GM12865 (cell line): ENCODE measurements around the gene HTR3A.

Source experiments
- DNase-seq: peaks from one replicate; pipeline ENCODE4 v3.0.0; 2010; ENCODE audit warnings: low read depth
- H3K4me3 ChIP-seq: 2 replicates; pipeline ENCODE4 v1.5.1; 2011; ENCODE audit warnings: mild to moderate bottlenecking, low read depth, low read length, control low read depth
- TF ChIP-seq, protein P1 (sequence below): IDR thresholded peaks from 2 replicates; pipeline ENCODE4 v1.5.1; 2011; ENCODE audit warnings: low read length, control low read depth, low read depth, inconsistent platforms; ENCODE audit not compliant: insufficient read depth; ENCODE audit errors: missing control alignments

Gene HTR3A

GRCh38 chr11:113989916-113990315 lies 15.0 kb downstream of the HTR3A start:
- H3K4me3 ChIP-seq: no peak overlapping the region
- TF ChIP-seq, protein P1, sequence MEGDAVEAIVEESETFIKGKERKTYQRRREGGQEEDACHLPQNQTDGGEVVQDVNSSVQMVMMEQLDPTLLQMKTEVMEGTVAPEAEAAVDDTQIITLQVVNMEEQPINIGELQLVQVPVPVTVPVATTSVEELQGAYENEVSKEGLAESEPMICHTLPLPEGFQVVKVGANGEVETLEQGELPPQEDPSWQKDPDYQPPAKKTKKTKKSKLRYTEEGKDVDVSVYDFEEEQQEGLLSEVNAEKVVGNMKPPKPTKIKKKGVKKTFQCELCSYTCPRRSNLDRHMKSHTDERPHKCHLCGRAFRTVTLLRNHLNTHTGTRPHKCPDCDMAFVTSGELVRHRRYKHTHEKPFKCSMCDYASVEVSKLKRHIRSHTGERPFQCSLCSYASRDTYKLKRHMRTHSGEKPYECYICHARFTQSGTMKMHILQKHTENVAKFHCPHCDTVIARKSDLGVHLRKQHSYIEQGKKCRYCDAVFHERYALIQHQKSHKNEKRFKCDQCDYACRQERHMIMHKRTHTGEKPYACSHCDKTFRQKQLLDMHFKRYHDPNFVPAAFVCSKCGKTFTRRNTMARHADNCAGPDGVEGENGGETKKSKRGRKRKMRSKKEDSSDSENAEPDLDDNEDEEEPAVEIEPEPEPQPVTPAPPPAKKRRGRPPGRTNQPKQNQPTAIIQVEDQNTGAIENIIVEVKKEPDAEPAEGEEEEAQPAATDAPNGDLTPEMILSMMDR: no peak
- DNase-seq: no peak

DNA sequence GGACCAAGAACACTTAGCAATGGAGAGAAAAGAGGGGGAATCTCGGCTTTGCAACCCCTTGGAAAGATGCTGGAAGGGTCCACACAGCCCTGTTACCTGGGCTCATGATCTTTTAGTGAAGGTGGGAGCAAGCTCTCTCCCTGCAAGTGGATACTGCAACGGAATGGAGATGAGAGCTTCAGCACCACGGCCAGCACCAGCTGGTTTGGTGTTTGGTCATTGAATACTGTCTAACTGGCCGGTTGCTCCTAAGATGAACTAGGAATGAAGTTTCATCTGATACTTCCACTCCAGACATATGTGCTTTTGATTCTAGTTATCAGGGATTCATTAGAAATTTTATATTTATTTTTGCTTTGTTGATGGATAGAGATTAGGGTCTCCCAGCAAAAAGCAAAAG lies 16.3 kb downstream of the HTR3A start:
- DNase-seq: no peak
- TF ChIP-seq, protein P1: no peak

DNA sequence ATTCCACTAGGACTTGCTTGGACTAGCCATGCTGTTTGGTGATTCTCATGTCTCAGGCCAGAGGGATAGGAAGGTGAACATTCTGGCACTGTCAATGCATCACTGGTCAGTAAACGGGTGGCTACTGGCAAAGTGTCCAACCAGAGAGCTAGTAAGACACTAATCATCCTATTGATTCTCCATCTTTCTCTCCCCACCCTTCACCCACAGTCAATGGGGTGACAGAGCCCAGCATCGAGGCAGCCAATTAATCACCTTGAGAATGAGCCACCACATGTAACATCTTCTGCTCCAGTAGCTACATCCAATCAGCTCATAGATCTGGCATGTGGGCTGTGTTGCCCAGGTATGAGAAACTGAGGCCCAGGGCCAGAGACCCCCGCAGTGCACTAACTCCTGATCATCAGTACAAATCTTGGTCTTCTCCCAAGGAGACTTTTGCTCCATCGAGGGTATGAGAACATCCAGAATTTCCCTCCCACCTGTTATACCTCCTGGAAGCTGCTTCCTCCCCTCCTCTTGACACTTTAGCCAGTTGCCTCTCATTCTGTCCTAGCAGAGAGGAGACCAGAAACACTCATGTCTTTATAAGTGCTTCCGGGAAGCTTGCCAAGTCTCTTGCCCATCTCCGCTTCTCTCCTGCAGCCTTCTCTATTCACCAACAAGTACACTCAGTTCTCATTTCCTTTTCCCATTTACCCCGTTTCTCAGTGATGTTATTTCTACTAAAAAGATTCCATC lies 17.0 kb downstream of the HTR3A start:
- no peak for DNase-seq
- H3K4me3 ChIP-seq: no peak overlapping the region
- TF ChIP-seq, protein P1: no peak

More for the DNA sequence above, 16.3 kb downstream of the HTR3A start:
- H3K4me3 ChIP-seq: no peak overlapping the region

DNA sequence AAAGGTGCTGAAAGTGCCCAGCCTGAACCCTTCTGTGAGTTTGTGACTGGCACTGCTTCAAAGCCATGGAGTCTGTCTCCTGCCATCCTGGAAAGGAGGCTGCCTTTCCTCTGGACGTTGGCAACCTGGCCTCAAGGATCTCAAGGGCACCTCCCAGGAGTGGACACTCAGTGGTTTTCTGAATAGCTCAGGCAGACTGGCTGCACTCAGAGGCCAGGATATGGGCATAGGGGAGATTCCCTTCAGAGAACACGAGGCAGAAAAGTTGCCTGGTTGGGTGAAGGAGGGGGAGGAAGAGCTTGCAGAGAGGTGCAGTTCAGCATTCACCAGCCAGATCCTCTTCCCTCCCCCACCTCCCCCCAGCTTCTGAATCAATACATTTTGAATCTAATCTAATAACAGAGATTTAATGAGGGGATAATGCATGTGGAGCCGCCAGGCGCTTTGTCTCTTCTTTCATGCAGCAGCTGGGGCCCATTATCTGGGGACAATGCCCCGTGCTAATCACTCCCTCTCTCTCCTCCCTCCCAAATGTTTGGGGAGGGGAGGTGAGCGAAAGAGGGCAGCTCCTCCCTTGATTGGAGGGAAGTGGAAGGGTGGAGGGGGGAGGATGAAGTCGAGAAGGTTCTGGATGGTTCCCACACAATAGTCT lies 17.7 kb downstream of the HTR3A start:
- TF ChIP-seq, protein P1: no peak
- DNase-seq: no peak
- no peak overlapping the region for H3K4me3 ChIP-seq

DNA sequence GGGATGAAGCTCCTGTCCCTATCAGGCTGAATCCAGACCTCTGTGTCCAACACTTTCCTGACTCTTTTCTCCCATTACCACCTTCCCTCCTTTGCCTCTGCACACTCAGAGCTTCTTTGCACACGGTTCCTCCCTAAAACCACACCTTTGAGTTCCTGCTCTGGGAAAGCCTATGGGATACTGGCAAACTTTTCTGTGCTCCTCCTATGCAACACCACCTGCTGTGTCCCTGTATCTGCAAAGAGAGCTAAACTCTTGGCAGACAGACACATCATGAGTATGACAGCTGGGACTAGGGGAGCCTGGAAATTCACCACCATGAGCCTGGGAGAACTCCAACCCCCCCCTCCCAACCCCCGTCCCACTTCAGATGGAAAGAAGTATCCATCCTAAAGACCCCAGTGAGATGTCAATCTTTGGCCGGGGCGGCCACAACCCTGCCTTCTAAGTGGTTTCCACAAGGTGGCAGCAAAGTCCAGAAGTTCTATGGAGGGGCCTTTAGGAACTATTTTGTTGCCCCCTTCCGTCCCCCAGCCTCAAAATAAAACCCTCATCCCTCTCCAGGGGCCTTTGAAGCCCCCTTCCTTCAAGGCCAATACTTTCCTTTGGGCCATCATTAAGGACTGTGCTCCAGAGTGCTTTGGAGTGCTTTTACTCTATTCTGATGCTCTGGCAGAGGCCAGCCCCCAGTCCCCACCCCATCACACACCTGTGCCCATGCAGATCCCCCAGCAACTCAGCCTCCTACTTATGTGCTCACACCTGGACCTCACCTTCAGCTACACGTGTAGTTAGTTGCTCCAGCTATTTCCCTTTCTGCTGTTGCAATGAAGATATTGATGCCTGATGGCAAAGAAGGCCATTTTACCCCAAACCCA lies 19.4 kb downstream of the HTR3A start:
- TF ChIP-seq, protein P1: peak; percentile 56
- no peak overlapping the region for H3K4me3 ChIP-seq
- no peak for DNase-seq

GRCh38 chr11:113997473-113997872 lies 22.6 kb downstream of the HTR3A start:
- DNase-seq: no peak
- no peak overlapping the region for H3K4me3 ChIP-seq
- TF ChIP-seq, protein P1: no peak
